ENCODE results near the gene IMPA2. TPM values are rescaled to one million over a fixed set of nuclear protein-coding genes. Genes with fewer than 3 reads are reported as not detected.

The IMPA2 gene
- total RNA-seq, 1 experiment from 2014 or later, result 79.9 TPM

GRCh38 chr18:12013186-12013916 lies 32.0 kb downstream of the IMPA2 start:
- no TSS peak for BruUV-seq (replicated peaks)
- H3K4me3 ChIP-seq (ENCODE audit: low read depth, low read length), result no peak overlapping the region
- H3K27me3 ChIP-seq (replicated peaks; ENCODE audit: control insufficient read depth, insufficient read depth, low read length), result no peaks in the 10 kb centered on the region
- no peaks in the 10 kb centered on the region for H3K9me3 Mint-ChIP-seq (ENCODE audit: unreplicated experiment)
- no peak for TF ChIP-seq CTCF (IDR thresholded peaks at IDR 0.05; ENCODE audit: insufficient read depth in 1 of 2, low read depth in 1 of 2, low read length in 1 of 2, severe bottlenecking in 1 of 2, unreplicated experiment in 1 of 2)
- ChIA-PET CTCF (interaction anchor here (1.3 kb wide), 1 partner anchor 285 kb away, joined by 3 read pairs; no protein-coding TSS in a partner anchor), POLR2A (no interaction called here)
- peaks cover 29% of the 10 kb centered on the region for H3K36me3 Mint-ChIP-seq (ENCODE audit: insufficient read depth, unreplicated experiment)
- H3K27ac Mint-ChIP-seq (ENCODE audit: unreplicated experiment), result no peak overlapping the region
- H3K36me3 ChIP-seq (ENCODE audit: control insufficient read depth, insufficient read depth, low read length), result peaks cover 3% of the 10 kb centered on the region
- no peaks in the 10 kb centered on the region for H3K9me3 ChIP-seq
- DNase-seq, result no peak
- intact Hi-C loops (cut with micrococcal nuclease; ENCODE audit: unreplicated experiment), result no loop called here
- peaks cover 5% of the 10 kb centered on the region for H3K4me1 ChIP-seq
- no peaks in the 10 kb centered on the region for H3K27me3 Mint-ChIP-seq (ENCODE audit: insufficient read depth, unreplicated experiment)
- no peak overlapping the region for H3K4me3 Mint-ChIP-seq (ENCODE audit: unreplicated experiment)
- peaks cover 2% of the 10 kb centered on the region for H3K4me1 Mint-ChIP-seq (ENCODE audit: low read depth, unreplicated experiment)

- Mint-ChIP-seq H3K36me3 (ENCODE audit: insufficient read depth, unreplicated experiment) (peaks cover 29% of the 10 kb centered on the region), H3K27me3 (ENCODE audit: insufficient read depth, unreplicated experiment) (no peaks in the 10 kb centered on the region), H3K4me3 (ENCODE audit: unreplicated experiment) (no peak overlapping the region), H3K4me1 (ENCODE audit: low read depth, unreplicated experiment) (no peaks in the 10 kb centered on the region), H3K27ac (ENCODE audit: unreplicated experiment) (no peak overlapping the region), H3K9me3 (ENCODE audit: unreplicated experiment) (no peaks in the 10 kb centered on the region)
- no peaks in the 10 kb centered on the region for H3K9me3 ChIP-seq
- no peaks in the 10 kb centered on the region for H3K4me1 ChIP-seq
- H3K36me3 ChIP-seq (ENCODE audit: control insufficient read depth, insufficient read depth, low read length), result peaks cover 3% of the 10 kb centered on the region
- CTCF ChIA-PET, result no interaction called here
- no peaks in the 10 kb centered on the region for H3K27me3 ChIP-seq (replicated peaks; ENCODE audit: control insufficient read depth, insufficient read depth, low read length)
- DNase-seq, result no peak
- intact Hi-C loops (cut with micrococcal nuclease; ENCODE audit: unreplicated experiment), result no loop called here
- BruUV-seq (replicated peaks), result no TSS peak
- no peak overlapping the region for H3K4me3 ChIP-seq (ENCODE audit: low read depth, low read length)
- no peak for TF ChIP-seq CTCF (IDR thresholded peaks at IDR 0.05; ENCODE audit: insufficient read depth in 1 of 2, low read depth in 1 of 2, low read length in 1 of 2, severe bottlenecking in 1 of 2, unreplicated experiment in 1 of 2)
- POLR2A ChIA-PET, result no interaction called here
Observed at GRCh38 chr18:12014086-12014485, 32.8 kb downstream of the IMPA2 start.

GRCh38 chr18:12014521-12015415 lies 33.5 kb downstream of the IMPA2 start:
- BruUV-seq (replicated peaks), result no TSS peak
- POLR2A ChIA-PET, result no interaction called here
- H3K4me3 Mint-ChIP-seq (ENCODE audit: unreplicated experiment), result no peak overlapping the region
- H3K27me3 Mint-ChIP-seq (ENCODE audit: insufficient read depth, unreplicated experiment), result no peaks in the 10 kb centered on the region
- H3K4me1 ChIP-seq, result no peaks in the 10 kb centered on the region
- peaks cover 29% of the 10 kb centered on the region for H3K36me3 Mint-ChIP-seq (ENCODE audit: insufficient read depth, unreplicated experiment)
- DNase-seq, result no peak
- CTCF ChIA-PET, result no interaction called here
- H3K4me1 Mint-ChIP-seq (ENCODE audit: low read depth, unreplicated experiment), result no peaks in the 10 kb centered on the region
- H3K4me3 ChIP-seq (ENCODE audit: low read depth, low read length), result no peak overlapping the region
- H3K9me3 Mint-ChIP-seq (ENCODE audit: unreplicated experiment), result no peaks in the 10 kb centered on the region
- no peaks in the 10 kb centered on the region for H3K27me3 ChIP-seq (replicated peaks; ENCODE audit: control insufficient read depth, insufficient read depth, low read length)
- H3K36me3 ChIP-seq (ENCODE audit: control insufficient read depth, insufficient read depth, low read length), result peaks cover 3% of the 10 kb centered on the region
- intact Hi-C loops (cut with micrococcal nuclease; ENCODE audit: unreplicated experiment), result no loop called here
- TF ChIP-seq CTCF (IDR thresholded peaks at IDR 0.05; ENCODE audit: insufficient read depth in 1 of 2, low read depth in 1 of 2, low read length in 1 of 2, severe bottlenecking in 1 of 2, unreplicated experiment in 1 of 2), result no peak
- H3K27ac Mint-ChIP-seq (ENCODE audit: unreplicated experiment), result no peak overlapping the region
- H3K9me3 ChIP-seq, result no peaks in the 10 kb centered on the region

Measured in Caco-2 (cell line).